Stimulated activated CD8-positive, alpha-beta memory T cell treated with anti-CD3 and anti-CD28 coated beads, Interleukin-4, amount 100 ng/mL, for 4 hours (primary cell): ENCODE measurements around the gene PLCG2.
"Not testable (repeated sequence)": the region's sequence is repeated elsewhere in the genome, so short reads cannot be mapped to it uniquely, and the experiment has no call there.

ENCODE experiments used
- DNase-seq, 2 donors: peaks; one replicate each; pipeline ENCODE4 v3.0.0-alpha.2; 2020; ENCODE audit warnings: low read depth in 2 of 2, low spot score in 1 of 2

Gene PLCG2

GRCh38 chr16:81934711-81935110 lies 155.6 kb downstream of the PLCG2 start:
- not testable (repeated sequence) for DNase-seq

DNA sequence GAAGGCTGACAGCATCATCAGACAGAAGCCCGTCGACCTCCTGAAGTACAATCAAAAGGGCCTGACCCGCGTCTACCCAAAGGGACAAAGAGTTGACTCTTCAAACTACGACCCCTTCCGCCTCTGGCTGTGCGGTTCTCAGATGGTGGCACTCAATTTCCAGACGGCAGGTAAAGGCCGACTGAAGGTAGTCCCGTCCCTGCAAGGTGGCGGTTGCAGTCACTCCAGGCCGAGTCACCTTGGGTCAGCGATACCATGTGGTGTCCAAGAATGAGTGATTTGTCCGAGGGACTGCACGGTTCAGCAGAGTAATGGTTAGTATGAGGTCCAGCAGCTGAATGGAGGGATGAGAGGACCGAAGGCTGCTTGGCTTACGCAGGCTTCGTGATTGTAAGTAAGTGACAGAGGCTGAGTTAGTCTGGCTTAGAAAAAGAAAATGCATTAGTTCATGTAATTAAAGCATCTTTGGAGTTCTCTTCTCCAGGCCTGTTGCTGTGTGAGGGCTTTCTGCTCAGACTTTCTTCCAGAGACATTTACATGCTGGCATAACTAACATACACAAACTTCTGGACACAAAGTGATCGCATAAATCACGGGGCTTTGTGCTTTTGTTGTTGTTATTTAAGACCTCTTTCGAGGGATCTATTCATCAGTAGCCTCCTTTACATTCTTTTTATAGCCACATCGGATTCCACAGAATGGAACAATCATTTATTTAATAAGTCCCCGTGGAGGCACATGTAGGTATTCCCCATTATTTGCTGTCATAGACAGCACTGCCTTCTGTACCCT lies 157.3 kb downstream of the PLCG2 start:
- no peak for DNase-seq

DNA sequence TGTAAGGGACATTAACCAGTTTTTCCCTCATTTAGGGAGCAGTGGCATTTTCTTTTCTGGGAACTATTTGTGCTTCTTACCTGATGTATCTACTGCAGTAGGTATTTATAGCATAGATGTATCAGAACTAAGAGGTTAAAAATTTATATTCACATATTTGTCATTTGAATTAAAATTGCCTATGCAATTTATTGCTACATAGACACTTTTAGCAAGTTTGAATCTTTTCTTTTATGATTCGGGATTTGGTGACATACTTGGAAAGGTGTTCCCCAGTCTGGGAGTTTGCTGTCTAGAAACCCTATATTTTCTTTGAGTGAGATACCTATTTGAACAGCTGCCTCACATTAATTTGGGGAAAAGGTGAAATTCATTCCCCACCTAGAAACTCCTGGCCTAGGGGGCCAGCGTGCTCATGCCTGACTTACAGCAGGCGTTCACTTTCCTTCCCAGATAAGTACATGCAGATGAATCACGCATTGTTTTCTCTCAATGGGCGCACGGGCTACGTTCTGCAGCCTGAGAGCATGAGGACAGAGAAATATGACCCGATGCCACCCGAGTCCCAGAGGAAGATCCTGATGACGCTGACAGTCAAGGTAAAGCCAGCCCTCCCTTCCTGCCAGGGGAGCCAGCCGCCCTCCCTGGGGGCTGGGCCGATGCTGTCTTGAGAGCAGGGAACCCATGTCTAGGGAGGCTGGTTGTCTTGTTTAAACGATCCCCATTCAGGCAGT lies 158.4 kb downstream of the PLCG2 start:
- DNase-seq = no peak

- no peak for DNase-seq
These were observed 159.5 kb downstream of the PLCG2 start for GRCh38 chr16:81938326-81939163.

DNA sequence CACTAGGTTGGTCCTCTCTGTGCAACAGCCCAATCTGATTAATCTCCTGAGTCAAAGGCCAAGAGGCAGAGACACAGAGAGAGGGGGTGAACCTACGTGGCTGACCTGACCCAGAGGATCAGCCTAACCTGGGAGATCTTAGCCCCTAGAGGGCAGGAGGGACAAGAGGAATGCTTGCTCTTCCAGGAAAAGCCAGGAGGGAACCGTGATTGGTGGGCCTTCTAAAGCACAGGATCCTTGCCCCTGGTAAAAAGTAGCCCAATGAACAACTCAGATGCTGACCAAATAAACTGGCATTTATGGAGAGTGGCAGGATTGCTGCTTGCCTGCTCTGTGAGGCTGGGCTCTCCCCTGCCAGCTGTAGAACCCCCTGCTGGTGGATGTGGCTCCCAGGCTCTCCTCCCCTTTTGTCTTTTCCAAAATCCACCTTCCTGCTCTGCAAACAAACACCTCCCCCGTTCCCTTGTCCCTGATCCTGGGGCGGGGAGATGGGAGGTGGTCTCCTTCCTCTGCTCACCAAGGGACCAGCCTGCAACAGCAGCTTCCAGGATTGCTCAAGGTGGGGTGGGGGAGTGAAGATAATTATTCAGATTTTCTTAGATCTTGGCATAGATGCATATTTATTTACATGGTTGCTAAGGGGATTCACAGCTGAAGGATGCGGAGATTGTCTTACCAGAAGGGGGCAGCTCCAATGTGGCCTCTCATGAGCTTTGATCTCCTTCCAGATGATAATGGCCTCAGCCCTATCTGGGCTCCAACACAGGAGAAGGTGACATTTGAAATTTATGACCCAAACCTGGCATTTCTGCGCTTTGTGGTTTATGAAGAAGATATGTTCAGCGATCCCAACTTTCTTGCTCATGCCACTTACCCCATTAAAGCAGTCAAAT lies 160.3 kb downstream of the PLCG2 start:
- no peak for DNase-seq

- DNase-seq = no peak
These were observed 161.9 kb downstream of the PLCG2 start for GRCh38 chr16:81940781-81941560.

- no peak for DNase-seq
These were observed 163.0 kb downstream of the PLCG2 start for GRCh38 chr16:81942007-81942601.

DNA sequence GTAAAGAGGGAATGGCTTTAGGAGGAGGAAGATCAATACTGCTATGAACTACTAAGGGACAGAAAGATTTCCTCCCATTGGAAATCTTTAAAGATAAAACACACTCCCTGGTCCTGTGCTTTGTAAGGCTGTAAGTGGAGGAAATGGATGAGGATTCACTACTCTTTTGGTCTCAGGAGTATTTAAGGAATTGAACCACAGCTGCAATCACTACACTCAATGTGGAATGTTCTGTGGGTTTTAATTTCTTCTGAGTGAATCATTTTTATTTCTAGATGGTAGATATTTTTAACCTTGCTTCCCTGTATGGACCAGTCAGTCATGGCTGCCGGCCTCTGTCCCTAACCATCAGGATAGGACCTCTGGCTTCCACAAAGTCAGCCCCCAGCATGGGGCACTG lies 166.6 kb downstream of the PLCG2 start:
- DNase-seq = no peak

DNA sequence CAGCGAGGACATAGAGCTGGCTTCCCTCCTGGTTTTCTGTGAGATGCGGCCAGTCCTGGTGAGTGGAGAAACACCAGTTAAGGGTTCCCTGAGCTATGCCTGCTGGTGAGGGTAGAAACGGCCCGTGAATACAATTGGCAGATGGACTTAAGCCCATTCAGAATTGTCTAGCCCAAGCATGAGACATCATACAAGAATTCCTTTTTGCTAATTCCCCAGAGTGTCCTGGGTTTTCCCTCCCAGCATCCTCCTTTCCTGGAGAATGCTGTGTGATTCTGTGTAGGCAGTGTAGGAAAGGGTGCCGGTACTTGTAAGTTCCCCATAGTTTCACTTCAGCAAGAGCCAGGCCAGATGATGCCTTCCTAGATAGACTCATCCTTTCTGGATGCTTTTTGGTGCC lies 167.1 kb downstream of the PLCG2 start:
- DNase-seq = no peak

DNA sequence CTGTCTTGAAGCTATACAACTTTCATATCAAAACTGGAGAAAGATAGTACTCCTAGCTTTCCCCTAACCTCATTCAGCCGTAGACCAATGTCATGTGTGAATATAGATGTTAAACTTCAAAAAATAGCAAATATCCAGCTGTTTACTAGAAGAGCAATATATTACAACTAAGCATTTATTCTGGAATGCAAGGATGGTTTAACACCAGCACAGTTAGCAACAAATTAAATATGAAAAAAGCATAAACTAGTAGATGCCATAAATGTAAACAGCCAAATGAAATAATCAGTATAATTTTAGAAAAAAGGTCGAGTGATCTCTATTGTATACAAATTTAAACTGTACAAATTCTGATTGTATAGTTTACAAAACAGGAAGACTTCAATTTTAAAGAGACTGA lies 172.5 kb downstream of the PLCG2 start:
- DNase-seq = no peak

GRCh38 chr16:81956213-81956948 lies 177.3 kb downstream of the PLCG2 start:
- no peak for DNase-seq

GRCh38 chr16:81964808-81965207 lies 185.7 kb downstream of the PLCG2 start:
- no peak for DNase-seq

GRCh38 chr16:81967358-81967757 lies 188.3 kb downstream of the PLCG2 start:
- DNase-seq = no peak

DNA sequence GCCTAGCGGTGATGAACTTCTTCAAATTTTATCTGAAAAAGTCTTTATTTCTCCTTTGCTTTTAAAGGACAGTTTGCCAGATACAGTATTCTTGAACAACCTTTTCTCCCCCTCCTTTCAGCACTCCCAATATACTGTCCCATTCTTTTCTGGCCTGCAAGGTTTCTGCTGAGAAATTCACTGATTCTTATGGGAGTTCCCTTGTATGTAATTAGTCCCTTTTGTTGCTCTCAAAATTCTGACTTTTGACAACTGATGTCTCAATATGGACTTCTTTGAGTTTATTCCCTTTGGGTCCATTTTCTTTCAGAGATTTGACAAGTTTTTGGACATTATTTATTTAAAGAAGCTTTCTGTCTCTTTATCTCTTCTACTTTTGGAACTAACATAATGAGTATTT lies 192.8 kb downstream of the PLCG2 start:
- no peak for DNase-seq

DNA sequence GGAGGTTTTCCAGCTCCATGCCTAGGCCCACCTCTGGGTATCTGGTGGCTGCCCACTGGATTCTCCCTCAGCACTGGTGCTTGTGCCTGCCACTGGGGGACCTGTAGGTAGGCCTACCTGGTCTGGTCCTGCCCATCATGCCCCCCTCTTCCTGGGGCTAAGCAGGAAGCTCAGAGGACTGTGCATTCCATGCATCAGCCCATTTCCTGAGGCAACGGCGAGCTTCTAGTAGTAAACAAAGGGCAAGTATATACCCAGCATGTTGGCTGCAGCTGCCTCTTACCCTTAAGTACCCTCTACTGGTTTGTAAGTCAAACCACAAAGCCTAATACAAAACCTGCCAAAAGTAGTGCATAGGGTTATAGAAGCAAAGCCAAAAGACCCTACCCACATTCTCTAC lies 194.6 kb downstream of the PLCG2 start:
- no peak for DNase-seq

DNA sequence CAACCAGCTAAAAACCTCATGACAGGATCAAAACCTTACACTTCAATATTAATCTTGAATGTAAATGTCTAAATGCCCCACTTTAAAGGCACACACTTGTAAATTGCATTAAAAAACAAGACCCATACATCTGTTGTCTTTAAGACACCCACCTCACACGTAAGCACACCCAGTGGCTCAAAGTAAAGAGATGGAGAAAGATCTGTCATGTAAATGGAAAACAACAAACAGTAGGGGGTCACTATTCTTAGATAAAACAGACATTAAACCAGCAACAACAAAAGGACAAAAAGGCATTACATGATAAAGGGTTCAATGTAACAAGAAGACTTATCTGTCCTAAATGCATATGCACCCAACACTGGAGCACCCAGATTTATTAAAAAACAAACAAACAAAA lies 196.5 kb downstream of the PLCG2 start:
- no peak for DNase-seq

GRCh38 chr16:81977335-81977942 lies 198.3 kb downstream of the PLCG2 start:
- not testable (repeated sequence) for DNase-seq

- DNase-seq = no peak
These were observed 208.0 kb downstream of the PLCG2 start for GRCh38 chr16:81987121-81987520.
